HepG2 (cell line): ENCODE data around the gene TRIM44. TPM values are rescaled to one million over a fixed set of nuclear protein-coding genes. Genes with fewer than 3 reads are reported as not detected.
"Not testable (repeated sequence)": the region's sequence is repeated elsewhere in the genome, so short reads cannot be mapped to it uniquely, and the experiment has no call there.

Experiments
- ATAC-seq: fragments of 200-7000 bp; cut with Tn5 transposase; 3 replicates; pipeline ENCODE4 v1.9.1; 2020; ENCODE audit warnings: mild to moderate bottlenecking, moderate library complexity
- BruUV-seq: library from RNA; stranded (reverse); fragments of 400-500 nt; replicated peaks from 2 replicates; lab custom pipeline; 2021; lab: Mats Ljungman, UMichigan
- CTCF ChIA-PET: fragments of 300-600 bp; formaldehyde crosslinking; extraction: SDS; loops from one replicate; lab custom pipeline; 2021; ENCODE audit warnings: low total read pairs, inconsistent platforms, low intra/inter-chr PET ratio; lab: Yijun Ruan, JAX
- POLR2A ChIA-PET: fragments of 350-600 bp; sonication (Branson Sonifier 250); formaldehyde crosslinking; loops from one replicate; lab custom pipeline; 2020; ENCODE audit warnings: antibody characterized with exemption, inconsistent platforms; lab: Yijun Ruan, JAX
- DNase-seq: peaks from one replicate; pipeline ENCODE4 v3.0.0-alpha.2; 2015; ENCODE audit warnings: low spot score
- FAIRE-seq: peaks from 3 replicates; lab custom pipeline; 2011; peaks lifted over from hg19 to GRCh38; lab: Jason Lieb, UNC
- H2AFZ ChIP-seq: one replicate; pipeline ENCODE4 v1.6.1; 2011; ENCODE audit warnings: low read length, inconsistent platforms
- H3K27ac ChIP-seq: fragments of 300-600 bp; 3 replicates; pipeline ENCODE4 v1.8.0; 2011; ENCODE audit warnings: mixed run types, mild to moderate bottlenecking, mixed read lengths, low read length, inconsistent platforms; ENCODE audit not compliant: insufficient read depth; ENCODE audit errors: extremely low read length
- H3K27me3 ChIP-seq, 2 experiments: fragments of 200-600 bp in 1 of 2; 2 replicates in 1 of 2; 3 replicates in 1 of 2; pipeline versions ENCODE4 v1.6.0 to v1.8.0; 2011; ENCODE audit warnings: low read length in 2 of 2, mild to moderate bottlenecking in 2 of 2, moderate library complexity in 2 of 2, inconsistent platforms in 1 of 2; ENCODE audit not compliant: insufficient read depth in 2 of 2, control insufficient read depth in 1 of 2
- H3K36me3 ChIP-seq, 2 experiments: fragments of 200-600 bp in 1 of 2; replicated peaks in 1 of 2; 2 replicates in 1 of 2; 3 replicates in 1 of 2; pipeline versions ENCODE4 v1.5.1 to v1.8.0; 2011; ENCODE audit warnings: low read length in 2 of 2, inconsistent platforms in 1 of 2; ENCODE audit not compliant: insufficient read depth in 2 of 2, control insufficient read depth in 1 of 2
- H3K4me1 ChIP-seq: 2 replicates; pipeline ENCODE4 v1.5.1; 2012; ENCODE audit warnings: low read length, inconsistent platforms; ENCODE audit not compliant: insufficient read depth
- H3K4me2 ChIP-seq: 2 replicates; pipeline ENCODE4 v1.6.0; 2011; ENCODE audit warnings: low read depth, low read length, inconsistent platforms
- H3K4me3 ChIP-seq, 3 experiments: fragments of 200-600 bp in 1 of 3; sonication (generic), shearing (Covaris generic) in 1 of 3; replicated peaks in 1 of 3; 2 replicates each; pipeline ENCODE4 v1.5.1; 2011 to 2016; ENCODE audit warnings: low read length in 3 of 3, inconsistent platforms in 2 of 3, low read depth in 2 of 3, mild to moderate bottlenecking in 2 of 3, control low read depth in 1 of 3, mixed read lengths in 1 of 3; ENCODE audit not compliant: insufficient read depth in 1 of 3
- H3K79me2 ChIP-seq: one replicate; pipeline ENCODE4 v1.6.1; 2011; ENCODE audit warnings: low read length, inconsistent platforms; ENCODE audit not compliant: insufficient read depth
- H3K9ac ChIP-seq: 2 replicates; pipeline ENCODE4 v1.6.0; 2011; ENCODE audit warnings: mild to moderate bottlenecking, low read depth, low read length, inconsistent platforms; ENCODE audit not compliant: insufficient read depth
- H3K9me3 ChIP-seq: 2 replicates; pipeline ENCODE4 v1.5.1; 2012; ENCODE audit warnings: mild to moderate bottlenecking, low read length
- H4K20me1 ChIP-seq: 2 replicates; pipeline ENCODE4 v1.6.0; 2011; ENCODE audit warnings: inconsistent platforms, mild to moderate bottlenecking, low read length, moderate library complexity; ENCODE audit not compliant: insufficient read depth
- SP4 ChIP-seq: sonication (generic); formaldehyde crosslinking; IDR thresholded peaks from 2 replicates; pipeline ENCODE4 v1.8.1; 2023; ENCODE audit warnings: mild to moderate bottlenecking, missing genetic modification reagents
- WGBS: methylation state at CpG from one replicate; pipeline ENCODE4 v1.1.6; 2017; ENCODE audit warnings: low lambda C conversion rate; 5-methylcytosine and 5-hydroxymethylcytosine counted together
- in situ Hi-C: cut with HindIII; loops from 2 replicates; pipeline ENCODE4 v1.10.0; 2017; ENCODE audit warnings: low pct_unique_long_range_greater_than_20kb; ENCODE audit not compliant: extremely low pct_ligation_motif_present
- intact Hi-C: fragments of 100-400 bp; cut with micrococcal nuclease; formaldehyde crosslinking; loops from one replicate; pipeline ENCODE4 v1.10.0; 2022; ENCODE audit not compliant: unreplicated experiment
- polyA plus RNA-seq, 8 experiments: library from polyadenylated mRNA; depleted of rRNA in 3 of 8; stranded (reverse) in 7 of 8; unstranded in 1 of 8; fragments of >200 nt; fragmentation: Illumina TruSeq in 4 of 8; extraction: Trizol in 4 of 8; gene quantifications; 2 replicates each; pipeline versions ENCODE4 v1.2.1 to v1.2.3, GENCODE V29; 2011 to 2016; ENCODE audit warnings: low read depth in 4 of 8, missing spikeins in 1 of 8, mixed read lengths in 1 of 8; ENCODE audit not compliant: insufficient read depth in 1 of 8
- total RNA-seq, 5 experiments: library from RNA; depleted of rRNA; stranded (reverse); fragments of >200 nt; fragmentation: Illumina TruSeq; extraction: Trizol; gene quantifications; 2 replicates each; pipeline ENCODE4 v1.2.3, GENCODE V29; 2016; ENCODE audit warnings: low read depth in 1 of 5

The TRIM44 gene
- total and polyA plus RNA-seq, 2 of the 13 experiments (the other 11 are each of a cell fraction or from before 2014, with no cell fraction given): 22.7 to 50.3 TPM

- in situ Hi-C loops: no loop called here
- 56% methylated on average over 3 of the region's 3 CpGs for WGBS
Measured at GRCh38 chr11:35838071-35838470, 175.5 kb downstream of the TRIM44 start.

DNA sequence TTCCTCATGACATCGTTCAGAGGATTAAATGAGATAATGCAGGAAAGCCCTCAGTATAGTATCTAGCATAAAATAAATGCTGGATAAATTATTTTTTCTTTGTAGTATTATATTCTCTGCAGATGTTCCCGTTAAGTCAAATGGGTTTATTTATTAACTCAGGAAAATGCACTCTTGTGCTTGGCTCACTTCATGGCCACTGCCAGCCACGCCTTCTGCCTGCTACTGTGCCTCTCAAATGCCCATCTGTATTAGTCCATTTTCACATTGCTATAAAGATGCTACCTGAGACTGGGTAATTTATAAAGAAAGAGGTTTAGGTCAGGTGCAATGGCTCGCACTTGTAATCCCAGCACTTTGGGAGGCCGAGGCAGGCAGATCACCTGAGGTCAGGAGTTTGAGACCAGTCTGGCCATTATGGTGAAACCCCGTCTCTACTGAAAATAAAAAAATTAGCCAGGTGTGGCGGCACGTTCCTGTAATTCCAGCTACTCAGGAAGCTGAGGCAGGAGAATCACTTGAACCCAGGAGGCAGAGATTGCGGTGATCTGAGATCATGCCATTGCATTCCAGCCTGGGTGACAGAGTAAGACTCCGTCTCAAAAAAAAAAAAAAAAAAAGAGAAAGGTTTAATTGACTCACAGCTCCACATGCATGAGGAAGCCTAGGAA, 176.3 kb downstream of the TRIM44 start:
- CTCF ChIA-PET, POLR2A ChIA-PET, BruUV-seq: not testable (repeated sequence)

More at GRCh38 chr11:35838071-35838470, 175.5 kb downstream of the TRIM44 start:
- Histone ChIP-seq H3K9ac (no peak overlapping the region), H3K9me3 (no peaks in the 10 kb centered on the region), H3K79me2 (no peaks in the 10 kb centered on the region), H3K4me1 (no peaks in the 10 kb centered on the region), H3K27ac (no peak overlapping the region), H2AFZ (no peak overlapping the region), H3K4me3 (no peak overlapping the region), H4K20me1 (no peaks in the 10 kb centered on the region), H3K27me3 (peaks cover 0 to 3% of the 10 kb centered on the region in 2 experiments; a peak in 1 of 5 replicates), H3K36me3 (no peaks in the 10 kb centered on the region), H3K4me2 (no peak overlapping the region)
- no peak for TF ChIP-seq SP4
- intact Hi-C loops: no loop called here
- no peak for FAIRE-seq
- ChIA-PET CTCF (no interaction called here), POLR2A (no interaction called here)
- BruUV-seq: no TSS peak
- ATAC-seq: no peak
- no peak for DNase-seq

More for the DNA sequence above, 176.3 kb downstream of the TRIM44 start:
- WGBS: 32% methylated on average over 10 of the region's 10 CpGs
- H3K9me3 ChIP-seq, H4K20me1 ChIP-seq, H3K79me2 ChIP-seq, H3K4me3 ChIP-seq, FAIRE-seq, DNase-seq, H3K9ac ChIP-seq, H3K4me2 ChIP-seq, intact Hi-C loops, H2AFZ ChIP-seq, in situ Hi-C loops, H3K36me3 ChIP-seq, ATAC-seq, H3K27me3 ChIP-seq, H3K4me1 ChIP-seq, H3K27ac ChIP-seq: not testable (repeated sequence)
